ENCODE data around the gene SEMA4D.

DNA sequence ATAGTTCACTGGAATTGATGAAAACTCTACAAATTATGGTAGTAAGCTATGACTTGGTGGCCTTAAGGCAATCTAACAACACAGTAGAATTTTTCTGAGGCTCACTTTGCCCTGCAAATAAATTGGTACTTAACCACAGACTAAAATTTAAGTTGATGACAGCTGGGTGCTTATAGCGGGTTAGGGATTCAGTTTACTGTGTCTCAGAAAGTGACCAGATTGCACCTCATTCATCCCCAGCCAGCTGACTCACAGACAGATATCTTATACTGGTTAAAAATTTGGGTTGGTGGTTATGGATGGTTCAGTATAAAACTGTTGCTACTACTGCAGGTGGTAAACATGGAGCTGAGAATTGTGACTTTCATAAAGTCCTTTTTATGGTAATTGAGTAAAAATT, 184.1 kb downstream of the SEMA4D start:
- TF ChIP-seq CTCF (IDR thresholded peaks at IDR 0.05 in 4 of 5, conservative IDR thresholded peaks at IDR 0.05 in 1 of 5): no peak
- TF ChIP-seq POLR2A (IDR thresholded peaks at IDR 0.05): no peak

Data from gastrocnemius medialis (tissue), 4 donors.